ENCODE results near the gene OR51D1.

DNA sequence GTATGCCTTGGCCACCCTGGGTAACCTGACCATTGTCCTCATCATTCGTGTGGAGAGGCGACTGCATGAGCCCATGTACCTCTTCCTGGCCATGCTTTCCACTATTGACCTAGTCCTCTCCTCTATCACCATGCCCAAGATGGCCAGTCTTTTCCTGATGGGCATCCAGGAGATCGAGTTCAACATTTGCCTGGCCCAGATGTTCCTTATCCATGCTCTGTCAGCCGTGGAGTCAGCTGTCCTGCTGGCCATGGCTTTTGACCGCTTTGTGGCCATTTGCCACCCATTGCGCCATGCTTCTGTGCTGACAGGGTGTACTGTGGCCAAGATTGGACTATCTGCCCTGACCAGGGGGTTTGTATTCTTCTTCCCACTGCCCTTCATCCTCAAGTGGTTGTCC, 2.7 kb downstream of the OR51D1 start:
- TF ChIP-seq, protein P1, sequence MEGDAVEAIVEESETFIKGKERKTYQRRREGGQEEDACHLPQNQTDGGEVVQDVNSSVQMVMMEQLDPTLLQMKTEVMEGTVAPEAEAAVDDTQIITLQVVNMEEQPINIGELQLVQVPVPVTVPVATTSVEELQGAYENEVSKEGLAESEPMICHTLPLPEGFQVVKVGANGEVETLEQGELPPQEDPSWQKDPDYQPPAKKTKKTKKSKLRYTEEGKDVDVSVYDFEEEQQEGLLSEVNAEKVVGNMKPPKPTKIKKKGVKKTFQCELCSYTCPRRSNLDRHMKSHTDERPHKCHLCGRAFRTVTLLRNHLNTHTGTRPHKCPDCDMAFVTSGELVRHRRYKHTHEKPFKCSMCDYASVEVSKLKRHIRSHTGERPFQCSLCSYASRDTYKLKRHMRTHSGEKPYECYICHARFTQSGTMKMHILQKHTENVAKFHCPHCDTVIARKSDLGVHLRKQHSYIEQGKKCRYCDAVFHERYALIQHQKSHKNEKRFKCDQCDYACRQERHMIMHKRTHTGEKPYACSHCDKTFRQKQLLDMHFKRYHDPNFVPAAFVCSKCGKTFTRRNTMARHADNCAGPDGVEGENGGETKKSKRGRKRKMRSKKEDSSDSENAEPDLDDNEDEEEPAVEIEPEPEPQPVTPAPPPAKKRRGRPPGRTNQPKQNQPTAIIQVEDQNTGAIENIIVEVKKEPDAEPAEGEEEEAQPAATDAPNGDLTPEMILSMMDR (IDR thresholded peaks at IDR 0.05), result no peak
- TF ChIP-seq POLR2A (IDR thresholded peaks at IDR 0.05), result no peak

Data from testis (tissue), 2 donors.